ENCODE results near the gene NKD2.

DNA sequence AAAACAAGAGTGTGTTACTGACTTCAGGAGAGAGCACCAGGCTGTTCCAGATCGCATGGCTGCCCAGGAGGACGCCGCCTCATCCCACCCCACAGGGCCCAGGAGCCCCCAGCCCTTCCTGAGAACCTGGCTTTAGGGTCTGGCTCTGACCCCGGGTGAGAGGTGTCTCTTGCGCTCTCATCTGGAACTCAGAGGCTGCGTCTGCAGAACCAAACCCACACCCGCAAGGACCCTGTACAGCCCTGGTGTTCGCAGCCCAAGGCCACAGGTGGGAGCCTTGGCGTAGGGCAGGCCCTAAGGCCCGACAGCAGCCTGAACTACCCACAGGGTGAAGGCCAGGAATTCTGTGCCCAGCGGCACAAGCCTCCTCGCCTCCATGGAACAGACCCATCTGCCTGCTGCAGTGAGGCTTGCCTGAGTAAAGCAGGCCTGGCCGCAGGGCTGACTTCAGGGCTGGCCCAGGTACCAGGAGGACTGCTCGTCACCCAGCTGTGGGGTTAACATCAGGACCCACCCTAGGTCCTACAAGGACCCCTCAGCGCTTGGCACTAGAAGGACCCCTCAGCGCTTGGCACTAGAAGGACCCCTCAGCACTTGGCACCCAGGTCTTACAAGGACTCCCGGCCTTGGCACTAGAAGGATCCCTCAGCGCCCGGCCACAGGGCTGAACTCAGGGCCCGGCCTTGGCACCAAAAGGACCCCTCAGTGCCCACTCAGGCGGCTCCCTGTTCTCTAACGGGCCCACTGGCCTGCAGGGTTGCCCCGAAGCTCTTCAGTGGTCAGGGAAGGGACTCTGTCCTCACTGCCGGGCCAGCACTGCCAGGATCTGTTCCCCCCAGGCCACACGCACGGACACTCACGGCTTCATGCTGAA, 48.2 kb downstream of the NKD2 start:
- TF ChIP-seq, protein P1, sequence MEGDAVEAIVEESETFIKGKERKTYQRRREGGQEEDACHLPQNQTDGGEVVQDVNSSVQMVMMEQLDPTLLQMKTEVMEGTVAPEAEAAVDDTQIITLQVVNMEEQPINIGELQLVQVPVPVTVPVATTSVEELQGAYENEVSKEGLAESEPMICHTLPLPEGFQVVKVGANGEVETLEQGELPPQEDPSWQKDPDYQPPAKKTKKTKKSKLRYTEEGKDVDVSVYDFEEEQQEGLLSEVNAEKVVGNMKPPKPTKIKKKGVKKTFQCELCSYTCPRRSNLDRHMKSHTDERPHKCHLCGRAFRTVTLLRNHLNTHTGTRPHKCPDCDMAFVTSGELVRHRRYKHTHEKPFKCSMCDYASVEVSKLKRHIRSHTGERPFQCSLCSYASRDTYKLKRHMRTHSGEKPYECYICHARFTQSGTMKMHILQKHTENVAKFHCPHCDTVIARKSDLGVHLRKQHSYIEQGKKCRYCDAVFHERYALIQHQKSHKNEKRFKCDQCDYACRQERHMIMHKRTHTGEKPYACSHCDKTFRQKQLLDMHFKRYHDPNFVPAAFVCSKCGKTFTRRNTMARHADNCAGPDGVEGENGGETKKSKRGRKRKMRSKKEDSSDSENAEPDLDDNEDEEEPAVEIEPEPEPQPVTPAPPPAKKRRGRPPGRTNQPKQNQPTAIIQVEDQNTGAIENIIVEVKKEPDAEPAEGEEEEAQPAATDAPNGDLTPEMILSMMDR (IDR thresholded peaks at IDR 0.05): no peak
- no peak for TF ChIP-seq POLR2A (IDR thresholded peaks at IDR 0.05)
